Smooth muscle cell (in vitro differentiated cells): ENCODE measurements around the gene NPFFR1. TPM values are rescaled to one million over a fixed set of nuclear protein-coding genes. Genes with fewer than 3 reads are reported as not detected.

Experiments used
- DNase-seq: peaks from one replicate; lab custom pipeline; 2025; ENCODE audit not compliant: unreplicated experiment; lab: John Stamatoyannopoulos, UW
- H2AFZ ChIP-seq: fragments of 200-600 bp; sonication (generic); 2 replicates; pipeline ENCODE4 v1.6.0; 2016; ENCODE audit warnings: antibody characterized with exemption, low read depth, mild to moderate bottlenecking
- H3F3A ChIP-seq: fragments of 200-600 bp; sonication (generic); 2 replicates; pipeline ENCODE4 v1.6.0; 2017; ENCODE audit warnings: antibody characterized with exemption, low read depth
- H3K27ac ChIP-seq: fragments of 200-600 bp; sonication (generic); 2 replicates; pipeline ENCODE4 v1.5.1; 2016; ENCODE audit warnings: low read depth, mild to moderate bottlenecking
- H3K27me3 ChIP-seq: fragments of 200-600 bp; sonication (generic); 2 replicates; pipeline ENCODE4 v1.6.1; 2016; ENCODE audit warnings: low read depth, mild to moderate bottlenecking
- H3K36me3 ChIP-seq: fragments of 200-600 bp; sonication (generic); 2 replicates; pipeline ENCODE4 v1.5.1; 2016; ENCODE audit warnings: low read depth
- H3K4me1 ChIP-seq: fragments of 200-600 bp; sonication (generic); 2 replicates; pipeline ENCODE4 v1.5.1; 2016; ENCODE audit warnings: low read depth
- H3K4me2 ChIP-seq: fragments of 200-600 bp; sonication (generic); 2 replicates; pipeline ENCODE4 v1.6.0; 2016; ENCODE audit warnings: mild to moderate bottlenecking
- H3K4me3 ChIP-seq: fragments of 200-600 bp; sonication (generic); 2 replicates; pipeline ENCODE4 v1.5.1; 2016; ENCODE audit warnings: mild to moderate bottlenecking
- H3K79me2 ChIP-seq: fragments of 200-600 bp; sonication (generic); 2 replicates; pipeline ENCODE4 v1.6.0; 2016; ENCODE audit warnings: low read depth, mild to moderate bottlenecking
- H3K9ac ChIP-seq: fragments of 200-600 bp; sonication (generic); 2 replicates; pipeline ENCODE4 v1.6.0; 2016; ENCODE audit warnings: low read depth
- H3K9me3 ChIP-seq: fragments of 200-600 bp; sonication (generic); replicated peaks from 2 replicates; pipeline ENCODE4 v1.5.1; 2016; ENCODE audit warnings: low read depth
- H4K20me1 ChIP-seq: fragments of 200-600 bp; sonication (generic); 2 replicates; pipeline ENCODE4 v1.6.0; 2016; ENCODE audit warnings: low read depth
- CTCF ChIP-seq: fragments of 200-600 bp; sonication (generic); IDR thresholded peaks from 2 replicates; pipeline ENCODE4 v1.5.1; 2017; ENCODE audit warnings: borderline replicate concordance, mild to moderate bottlenecking, antibody characterized with exemption; ENCODE audit not compliant: insufficient read depth, poor library complexity, severe bottlenecking
- WGBS: methylation state at CpG from one replicate; pipeline ENCODE4 v1.1.7; 2016; ENCODE audit warnings: low lambda C conversion rate; 5-methylcytosine and 5-hydroxymethylcytosine counted together
- polyA plus RNA-seq: library from polyadenylated mRNA; unstranded; fragments of >200 nt; fragmentation: Nextera tagmentation; extraction: Ambion mirVana; gene quantifications from 2 replicates; pipeline ENCODE4 v1.2.1, GENCODE V29; 2016
- small RNA-seq: library from RNA; depleted of rRNA; stranded (forward); fragments of <200 nt; gene quantifications from one replicate; pipeline ENCODE3, GENCODE V24; 2014
- total RNA-seq: library from RNA; depleted of rRNA; stranded (reverse); fragments of >200 nt; gene quantifications from 2 replicates; pipeline ENCODE4 v1.2.3, GENCODE V29; 2014

The NPFFR1 gene
- total and polyA plus RNA-seq, 2 experiments from 2014 or later = under 0.01 TPM; not detected in 1

GRCh38 chr10:70201105-70201504 lies 82.7 kb downstream of the NPFFR1 start:
- Histone ChIP-seq H3K4me3 (no peak overlapping the region), H4K20me1 (no peaks in the 10 kb centered on the region), H3K4me2 (no peak overlapping the region), H3K4me1 (no peaks in the 10 kb centered on the region), H3K79me2 (no peaks in the 10 kb centered on the region), H2AFZ (no peak overlapping the region), H3K9me3 (no peaks in the 10 kb centered on the region), H3K27ac (no peak overlapping the region), H3K27me3 (no peaks in the 10 kb centered on the region), H3K9ac (no peak overlapping the region), H3F3A (no peaks in the 10 kb centered on the region), H3K36me3 (peaks cover 3% of the 10 kb centered on the region)
- no peak for DNase-seq
- WGBS = 97% methylated on average over 1 of the region's 1 CpG
- TF ChIP-seq CTCF = no peak

GRCh38 chr10:70198696-70199466 lies 84.9 kb downstream of the NPFFR1 start:
- Histone ChIP-seq H2AFZ (no peak overlapping the region), H3K9ac (no peak overlapping the region), H3K4me1 (no peaks in the 10 kb centered on the region), H3K79me2 (no peaks in the 10 kb centered on the region), H3F3A (peaks cover 4% of the 10 kb centered on the region), H3K27ac (no peak overlapping the region), H3K4me3 (no peak overlapping the region), H3K4me2 (no peak overlapping the region), H3K36me3 (peaks cover 3% of the 10 kb centered on the region), H3K27me3 (no peaks in the 10 kb centered on the region), H3K9me3 (no peaks in the 10 kb centered on the region), H4K20me1 (no peaks in the 10 kb centered on the region)
- TF ChIP-seq CTCF = no peak
- no peak for DNase-seq
- WGBS = 91% methylated on average over 5 of the region's 5 CpGs

Small RNAs within 50 kb of the gene (small RNA-seq; reads per million reads assigned to genes)
- gene RPS25P9 = not detected

Other genes with a start within 250 kb of the NPFFR1 start
- 13.0 and 13.4 TPM in 2 replicates for gene MACROH2A2, start 231.2 kb downstream of the NPFFR1 start, total RNA-seq
- gene MACROH2A2, start 231.2 kb downstream of the NPFFR1 start, polyA plus RNA-seq = 14.0 and 20.4 TPM in 2 replicates
- 2.1 and 2.2 TPM in 2 replicates for gene AIFM2, start 151.2 kb downstream of the NPFFR1 start, total RNA-seq
- 3.6 and 4.4 TPM in 2 replicates for gene AIFM2, start 151.2 kb downstream of the NPFFR1 start, polyA plus RNA-seq
- gene TYSND1, start 137.3 kb downstream of the NPFFR1 start, total RNA-seq = 2.4 and 4.9 TPM in 2 replicates
- 4.5 and 10.0 TPM in 2 replicates for gene TYSND1, start 137.3 kb downstream of the NPFFR1 start, polyA plus RNA-seq
- gene SAR1A, start 113.5 kb downstream of the NPFFR1 start, total RNA-seq = 178 and 180 TPM in 2 replicates
- 133 and 140 TPM in 2 replicates for gene SAR1A, start 113.5 kb downstream of the NPFFR1 start, polyA plus RNA-seq
- gene PPA1, start 50.6 kb downstream of the NPFFR1 start, total RNA-seq = 55.6 and 58.4 TPM in 2 replicates
- 38.1 and 46.9 TPM in 2 replicates for gene PPA1, start 50.6 kb downstream of the NPFFR1 start, polyA plus RNA-seq
- 2.7 and 14.3 TPM in 2 replicates for gene LRRC20, start 98.6 kb upstream of the NPFFR1 start, total RNA-seq
- gene LRRC20, start 98.6 kb upstream of the NPFFR1 start, polyA plus RNA-seq = 4.7 and 6.7 TPM in 2 replicates
- 43.9 and 51.4 TPM in 2 replicates for gene EIF4EBP2, start 120.1 kb upstream of the NPFFR1 start, total RNA-seq
- 23.5 and 35.9 TPM in 2 replicates for gene EIF4EBP2, start 120.1 kb upstream of the NPFFR1 start, polyA plus RNA-seq
- gene NODAL, start 157.7 kb upstream of the NPFFR1 start, total RNA-seq = not detected in 2 replicates
- 0.63 and 0.81 TPM in 2 replicates for gene NODAL, start 157.7 kb upstream of the NPFFR1 start, polyA plus RNA-seq
- 1.4 and 1.5 TPM in 2 replicates for gene PALD1, start 194.8 kb upstream of the NPFFR1 start, total RNA-seq
- 0.73 and 2.2 TPM in 2 replicates for gene PALD1, start 194.8 kb upstream of the NPFFR1 start, polyA plus RNA-seq